HG03064 (cell line): ENCODE data around the gene TEX51.
A peak's percentile ranks its signal among the peaks of the same experiment; 100 is the strongest.

Source experiments
- ATAC-seq: cut with Tn5 transposase; IDR thresholded peaks from one replicate; pipeline ENCODE4 v1.9.1; 2021; ENCODE audit warnings: low read depth; ENCODE audit not compliant: unreplicated experiment

Gene TEX51

GRCh38 chr2:126877861-126878565, 20.7 kb upstream of the TEX51 start:
- no peak for ATAC-seq

- ATAC-seq, result no peak
Measured at GRCh38 chr2:126878601-126879000, 20.1 kb upstream of the TEX51 start.

GRCh38 chr2:126879348-126880298, 19.1 kb upstream of the TEX51 start:
- no peak for ATAC-seq

- no peak for ATAC-seq
Measured at GRCh38 chr2:126880324-126880723, 18.4 kb upstream of the TEX51 start.

- ATAC-seq, result no peak
Measured at GRCh38 chr2:126880817-126881216, 17.9 kb upstream of the TEX51 start.

GRCh38 chr2:126881591-126881990, 17.1 kb upstream of the TEX51 start:
- no peak for ATAC-seq

GRCh38 chr2:126882181-126882580, 16.5 kb upstream of the TEX51 start:
- ATAC-seq, result no peak

GRCh38 chr2:126882736-126883665, 15.7 kb upstream of the TEX51 start:
- ATAC-seq, result no peak

- ATAC-seq, result no peak
Measured at GRCh38 chr2:126883666-126884040, 15.0 kb upstream of the TEX51 start.

- ATAC-seq, result no peak
Measured at GRCh38 chr2:126884861-126885750, 13.6 kb upstream of the TEX51 start.

- ATAC-seq, result no peak
Measured at GRCh38 chr2:126885751-126886210, 12.9 kb upstream of the TEX51 start.

- peak; percentile 80 for ATAC-seq
Measured at GRCh38 chr2:126886211-126886915, 12.3 kb upstream of the TEX51 start.

GRCh38 chr2:126886916-126887280, 11.8 kb upstream of the TEX51 start:
- ATAC-seq, result no peak

GRCh38 chr2:126887506-126887905, 11.2 kb upstream of the TEX51 start:
- no peak for ATAC-seq

GRCh38 chr2:126888046-126888445, 10.6 kb upstream of the TEX51 start:
- no peak for ATAC-seq

- ATAC-seq, result no peak
Measured at GRCh38 chr2:126889071-126889470, 9.6 kb upstream of the TEX51 start.

GRCh38 chr2:126889496-126890135, 9.1 kb upstream of the TEX51 start:
- no peak for ATAC-seq

GRCh38 chr2:126890136-126890510, 8.6 kb upstream of the TEX51 start:
- no peak for ATAC-seq
